Prostate gland (tissue), 2 donors: ENCODE data around the gene LRCH1.

Experiments
- CTCF ChIP-seq, 4 experiments: fragments of 200-600 bp in 2 of 4; fragments of 450-650 bp in 2 of 4; sonication (generic) in 2 of 4; IDR thresholded peaks; 1 replicate in 3 of 4; 2 replicates in 1 of 4; pipeline ENCODE4 v1.5.1; 2016 to 2019; ENCODE audit warnings: antibody characterized with exemption in 4 of 4, mild to moderate bottlenecking in 2 of 4, moderate library complexity in 2 of 4
- POLR2AphosphoS5 ChIP-seq: sonication (generic); formaldehyde crosslinking; IDR thresholded peaks from one replicate; pipeline ENCODE4 v1.6.1; 2017; ENCODE audit warnings: antibody characterized with exemption

GRCh38 chr13:46509981-46510380 lies 43.0 kb upstream of the LRCH1 start:
- TF ChIP-seq POLR2AphosphoS5 = no peak
- TF ChIP-seq CTCF (IDR thresholded peaks at IDR 0.05) = no peak
